Ishikawa (cell line): ENCODE measurements around the gene CDH2.

Experiments
- CEBPB ChIP-seq: IDR thresholded peaks from 2 replicates; pipeline ENCODE4 v1.6.1; 2012
- CREB1 ChIP-seq: IDR thresholded peaks from 2 replicates; pipeline ENCODE4 v1.6.1; 2012; ENCODE audit warnings: low read depth
- EGR1 ChIP-seq: IDR thresholded peaks from 2 replicates; pipeline ENCODE4 v1.6.1; 2012
- EP300 ChIP-seq: IDR thresholded peaks from 2 replicates; pipeline ENCODE4 v1.6.1; 2012; ENCODE audit warnings: borderline replicate concordance
- FOXM1 ChIP-seq: IDR thresholded peaks from 2 replicates; pipeline ENCODE4 v1.6.1; 2012; ENCODE audit warnings: low read depth, borderline replicate concordance
- NFIC ChIP-seq: IDR thresholded peaks from 2 replicates; pipeline ENCODE4 v1.6.1; 2012
- RAD21 ChIP-seq: IDR thresholded peaks from 2 replicates; pipeline ENCODE4 v1.6.1; 2012; ENCODE audit warnings: low read depth
- TAF1 ChIP-seq: IDR thresholded peaks from 2 replicates; pipeline ENCODE4 v1.6.1; 2012; ENCODE audit warnings: low read depth, mild to moderate bottlenecking
- TCF12 ChIP-seq: IDR thresholded peaks from 2 replicates; pipeline ENCODE4 v1.6.1; 2012; ENCODE audit warnings: low read depth
- TEAD4 ChIP-seq: IDR thresholded peaks from 2 replicates; pipeline ENCODE4 v1.6.1; 2012
- YY1 ChIP-seq: IDR thresholded peaks from 2 replicates; pipeline ENCODE4 v1.6.1; 2012; ENCODE audit warnings: low read depth
- ZBTB7A ChIP-seq: IDR thresholded peaks from 2 replicates; pipeline ENCODE4 v1.6.1; 2012; ENCODE audit warnings: low read depth
- TF ChIP-seq, protein P1 (sequence below): IDR thresholded peaks from 2 replicates; pipeline ENCODE4 v1.6.1; 2012
- TF ChIP-seq, protein P2 (sequence below): IDR thresholded peaks from 2 replicates; pipeline ENCODE4 v1.6.1; 2012
- TF ChIP-seq, protein P3 (sequence below): IDR thresholded peaks from 2 replicates; pipeline ENCODE4 v1.6.1; 2012; ENCODE audit warnings: low read depth, mild to moderate bottlenecking

The CDH2 gene

DNA sequence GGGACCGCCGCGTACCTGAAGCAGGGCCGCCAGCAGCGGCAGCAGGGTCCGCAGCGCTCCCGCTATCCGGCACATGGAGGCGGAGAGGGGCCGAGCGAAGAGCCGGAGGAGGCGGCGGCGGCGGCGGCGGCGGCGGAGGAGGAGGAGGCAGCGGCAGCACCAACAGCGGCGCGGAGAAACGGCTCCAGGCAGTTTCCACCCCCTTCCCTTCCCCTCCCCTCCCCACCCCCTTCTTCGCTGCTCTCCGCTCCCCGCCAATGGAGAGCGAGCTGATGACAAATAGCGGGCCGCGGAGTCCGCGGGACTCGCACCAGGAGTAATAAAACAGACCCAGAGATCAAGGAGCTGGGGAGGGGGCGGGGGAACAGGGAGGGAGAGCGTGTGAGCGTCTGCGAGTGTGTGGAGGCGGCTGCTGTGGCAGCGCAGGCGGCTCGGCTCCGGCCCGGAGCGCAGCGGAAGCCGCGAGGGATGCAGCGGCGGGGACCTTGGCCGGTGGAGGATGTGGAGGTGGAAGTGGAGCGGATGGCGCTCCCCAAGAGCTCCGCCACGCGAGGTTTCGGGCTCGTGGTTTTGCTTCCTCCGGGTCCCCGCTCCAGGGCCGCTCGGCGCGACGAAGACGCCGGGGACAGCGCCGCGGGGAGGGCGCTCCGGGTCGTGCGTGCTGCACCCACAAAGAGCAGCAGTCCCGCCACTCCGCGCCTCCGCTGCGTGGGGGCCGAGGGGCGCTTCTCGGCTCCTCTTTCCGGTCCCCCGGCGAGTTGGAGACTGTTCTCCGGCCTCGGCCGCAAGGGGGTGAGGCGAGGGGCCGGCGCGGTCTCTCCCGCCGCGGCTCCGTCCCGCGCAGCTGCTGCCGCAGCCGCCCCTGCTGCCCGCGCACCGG is at the start of gene CDH2:
CDH2 (minus strand) TSS at position 183 of the 880 bp plus-strand sequence; CDS start at position 75, 108 bp downstream.
- TF ChIP-seq, protein P1, sequence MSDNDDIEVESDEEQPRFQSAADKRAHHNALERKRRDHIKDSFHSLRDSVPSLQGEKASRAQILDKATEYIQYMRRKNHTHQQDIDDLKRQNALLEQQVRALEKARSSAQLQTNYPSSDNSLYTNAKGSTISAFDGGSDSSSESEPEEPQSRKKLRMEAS = peak; percentile 35; the same call in 1 of the 2 replicates
- TF ChIP-seq EGR1 (peak; percentile 30; the same call in 1 of the 2 replicates), NFIC (no peak)

DNA sequence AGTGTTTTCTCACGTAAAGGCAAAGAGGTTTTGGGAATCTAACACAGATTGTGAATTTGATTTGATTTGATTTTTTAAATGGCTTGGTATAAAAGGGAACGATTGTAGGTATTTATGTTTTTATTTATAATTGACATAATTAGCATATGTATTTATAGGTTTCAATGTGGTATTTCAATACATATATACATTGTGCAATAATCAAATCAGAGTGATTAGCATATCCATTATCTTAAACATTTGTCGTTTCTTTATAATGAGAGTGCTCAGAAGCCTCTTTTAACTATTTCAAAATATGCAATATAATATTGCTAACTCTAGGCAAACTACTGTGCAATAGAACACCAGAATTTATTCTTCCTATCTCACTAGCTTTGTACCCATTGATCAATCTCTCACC is 35.1 kb upstream of the CDH2 start:
- TF ChIP-seq CEBPB (no peak), NFIC (no peak)

DNA sequence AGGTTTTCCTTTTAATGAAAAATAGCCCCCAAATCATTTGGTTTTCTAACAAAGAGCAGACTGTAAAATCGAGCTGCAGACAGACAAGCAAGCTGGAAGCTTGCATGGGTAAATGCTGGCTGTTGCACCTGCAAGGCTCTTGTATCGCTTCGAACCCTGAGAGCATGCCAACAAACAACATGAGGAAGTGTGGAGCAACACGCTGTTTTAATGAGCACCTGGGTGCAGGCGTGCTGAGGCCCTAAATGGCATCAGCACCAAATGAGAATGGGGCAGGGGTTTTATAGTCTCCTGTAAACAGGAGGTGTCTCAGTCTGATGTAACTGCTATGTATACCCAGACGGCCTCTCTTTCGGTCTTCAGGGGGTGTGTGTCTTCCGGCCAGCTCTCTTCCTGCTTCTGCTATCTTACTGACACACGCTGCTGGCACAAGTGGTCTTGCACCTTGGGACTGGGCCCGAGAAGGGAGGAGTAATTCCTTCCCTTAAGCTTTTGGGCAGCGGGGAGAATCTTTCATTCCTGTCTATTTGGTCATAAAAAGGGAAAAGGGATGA is 31.9 kb upstream of the CDH2 start:
- no peak for TF ChIP-seq RAD21
- TF ChIP-seq FOXM1 = no peak
- TF ChIP-seq TEAD4 = no peak
- TF ChIP-seq CEBPB = no peak
- TF ChIP-seq YY1 = no peak
- no peak for TF ChIP-seq NFIC
- TF ChIP-seq, protein P2, sequence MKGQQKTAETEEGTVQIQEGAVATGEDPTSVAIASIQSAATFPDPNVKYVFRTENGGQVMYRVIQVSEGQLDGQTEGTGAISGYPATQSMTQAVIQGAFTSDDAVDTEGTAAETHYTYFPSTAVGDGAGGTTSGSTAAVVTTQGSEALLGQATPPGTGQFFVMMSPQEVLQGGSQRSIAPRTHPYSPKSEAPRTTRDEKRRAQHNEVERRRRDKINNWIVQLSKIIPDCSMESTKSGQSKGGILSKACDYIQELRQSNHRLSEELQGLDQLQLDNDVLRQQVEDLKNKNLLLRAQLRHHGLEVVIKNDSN = no peak
- TF ChIP-seq, protein P1 = no peak
- no peak for TF ChIP-seq TCF12
- no peak for TF ChIP-seq EGR1
- TF ChIP-seq CREB1 = no peak
- no peak for TF ChIP-seq EP300
- no peak for TF ChIP-seq TAF1
- TF ChIP-seq, protein P3, sequence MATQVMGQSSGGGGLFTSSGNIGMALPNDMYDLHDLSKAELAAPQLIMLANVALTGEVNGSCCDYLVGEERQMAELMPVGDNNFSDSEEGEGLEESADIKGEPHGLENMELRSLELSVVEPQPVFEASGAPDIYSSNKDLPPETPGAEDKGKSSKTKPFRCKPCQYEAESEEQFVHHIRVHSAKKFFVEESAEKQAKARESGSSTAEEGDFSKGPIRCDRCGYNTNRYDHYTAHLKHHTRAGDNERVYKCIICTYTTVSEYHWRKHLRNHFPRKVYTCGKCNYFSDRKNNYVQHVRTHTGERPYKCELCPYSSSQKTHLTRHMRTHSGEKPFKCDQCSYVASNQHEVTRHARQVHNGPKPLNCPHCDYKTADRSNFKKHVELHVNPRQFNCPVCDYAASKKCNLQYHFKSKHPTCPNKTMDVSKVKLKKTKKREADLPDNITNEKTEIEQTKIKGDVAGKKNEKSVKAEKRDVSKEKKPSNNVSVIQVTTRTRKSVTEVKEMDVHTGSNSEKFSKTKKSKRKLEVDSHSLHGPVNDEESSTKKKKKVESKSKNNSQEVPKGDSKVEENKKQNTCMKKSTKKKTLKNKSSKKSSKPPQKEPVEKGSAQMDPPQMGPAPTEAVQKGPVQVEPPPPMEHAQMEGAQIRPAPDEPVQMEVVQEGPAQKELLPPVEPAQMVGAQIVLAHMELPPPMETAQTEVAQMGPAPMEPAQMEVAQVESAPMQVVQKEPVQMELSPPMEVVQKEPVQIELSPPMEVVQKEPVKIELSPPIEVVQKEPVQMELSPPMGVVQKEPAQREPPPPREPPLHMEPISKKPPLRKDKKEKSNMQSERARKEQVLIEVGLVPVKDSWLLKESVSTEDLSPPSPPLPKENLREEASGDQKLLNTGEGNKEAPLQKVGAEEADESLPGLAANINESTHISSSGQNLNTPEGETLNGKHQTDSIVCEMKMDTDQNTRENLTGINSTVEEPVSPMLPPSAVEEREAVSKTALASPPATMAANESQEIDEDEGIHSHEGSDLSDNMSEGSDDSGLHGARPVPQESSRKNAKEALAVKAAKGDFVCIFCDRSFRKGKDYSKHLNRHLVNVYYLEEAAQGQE = no peak

DNA sequence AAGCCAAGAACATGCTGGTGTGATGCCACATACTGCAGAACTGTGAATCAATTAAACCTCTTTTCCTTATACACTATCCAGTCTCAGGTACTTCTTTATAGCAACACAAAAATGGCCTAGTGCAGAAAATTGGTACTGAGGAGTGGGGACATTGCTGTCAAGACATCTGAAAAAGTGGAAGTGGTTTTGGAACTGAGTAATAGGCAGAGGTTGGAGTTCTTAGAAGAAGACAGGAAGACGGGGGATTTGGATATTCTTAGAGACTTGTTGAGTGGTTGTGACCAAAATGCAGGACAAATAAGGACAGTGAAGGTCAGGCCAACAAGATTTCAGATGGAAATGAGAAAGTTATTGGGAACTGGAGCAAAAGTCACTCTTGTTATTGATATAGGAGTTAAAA is 31.3 kb upstream of the CDH2 start:
- no peak for TF ChIP-seq ZBTB7A
- no peak for TF ChIP-seq CREB1
- no peak for TF ChIP-seq TAF1
- no peak for TF ChIP-seq NFIC
- TF ChIP-seq, protein P3 = no peak
- no peak for TF ChIP-seq TCF12
- TF ChIP-seq FOXM1 = no peak
- TF ChIP-seq RAD21 = no peak
- TF ChIP-seq, protein P1 = no peak
- TF ChIP-seq TEAD4 = no peak

DNA sequence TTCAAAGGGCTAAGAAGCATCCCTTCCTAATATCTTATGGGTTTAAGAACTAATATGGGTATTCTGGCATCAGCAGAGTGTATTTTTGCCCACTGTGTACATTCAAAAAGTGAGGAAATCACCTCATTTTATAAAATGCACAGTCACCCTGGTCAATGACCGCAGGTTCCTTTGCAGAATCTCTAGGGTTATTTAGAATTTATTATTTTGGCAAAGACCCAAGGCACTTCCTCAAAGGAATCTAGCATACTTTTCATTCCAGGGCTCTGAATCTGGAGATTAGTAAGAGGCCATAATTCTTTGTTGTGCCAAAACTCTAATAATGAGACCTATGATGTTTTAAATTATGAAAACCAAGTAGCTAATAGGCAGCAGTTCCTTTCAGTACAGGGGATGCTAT is 27.2 kb upstream of the CDH2 start:
- no peak for TF ChIP-seq CREB1
- peak; percentile 68; the same call in 1 of the 2 replicates for TF ChIP-seq FOXM1
- TF ChIP-seq, protein P2 = no peak
- TF ChIP-seq EP300 = peak; percentile 23; the same call in 1 of the 2 replicates
- TF ChIP-seq, protein P1 = no peak
- peak; percentile 86 for TF ChIP-seq TEAD4
- no peak for TF ChIP-seq YY1
- no peak for TF ChIP-seq ZBTB7A
- no peak for TF ChIP-seq TAF1
- TF ChIP-seq CEBPB = 0 out of 2 replicates have a peak, but pooled peaks have one; percentile 7
- TF ChIP-seq RAD21 = no peak
- TF ChIP-seq EGR1 = no peak
- TF ChIP-seq, protein P3 = no peak
- TF ChIP-seq TCF12 = 0 out of 2 replicates have a peak, but pooled peaks have one; percentile 28
- peak; percentile 82 for TF ChIP-seq NFIC
